K562 (cell line): ENCODE measurements around the gene GLI1. TPM values are rescaled to one million over a fixed set of nuclear protein-coding genes. Genes with fewer than 3 reads are reported as not detected.

Experiments
- CBX3 ChIP-seq, 2 experiments: IDR thresholded peaks; 1 replicate in 1 of 2; 2 replicates in 1 of 2; pipeline ENCODE4 v1.6.1; 2012; ENCODE audit warnings: inconsistent platforms in 2 of 2, low read length in 2 of 2, borderline replicate concordance in 1 of 2, control low read depth in 1 of 2
- DLX4 ChIP-seq: fragments of 250-450 bp; sonication (Bioruptor Pico); IDR thresholded peaks from 2 replicates; pipeline ENCODE4 v1.6.1; 2021; ENCODE audit warnings: mild to moderate bottlenecking
- DPF2 ChIP-seq: fragments of 450-650 bp; IDR thresholded peaks from 2 replicates; pipeline ENCODE4 v1.6.1; 2016
- FOXA3 ChIP-seq, 2 experiments: fragments of 450-650 bp in 1 of 2; sonication (generic) in 1 of 2; formaldehyde crosslinking; IDR thresholded peaks in 1 of 2; conservative IDR thresholded peaks in 1 of 2; 2 replicates each; pipeline versions ENCODE4 v1.4.0 to v1.8.0; 2020 to 2022; ENCODE audit warnings: mild to moderate bottlenecking in 2 of 2, missing genetic modification reagents in 1 of 2
- FOXJ2 ChIP-seq: fragments of 200-800 bp; sonication (Bioruptor generic); IDR thresholded peaks from 2 replicates; pipeline ENCODE4 v1.6.1; 2016; ENCODE audit warnings: missing genetic modification characterization, missing compliant biosample characterization
- HOMEZ ChIP-seq: fragments of 250-450 bp; sonication (Bioruptor Pico); IDR thresholded peaks from 2 replicates; pipeline ENCODE4 v1.4.0; 2020; ENCODE audit warnings: mild to moderate bottlenecking, moderate library complexity
- KLF1 ChIP-seq: fragments of 450-650 bp; IDR thresholded peaks from 2 replicates; pipeline ENCODE4 v1.6.1; 2016; ENCODE audit warnings: missing genetic modification characterization, missing compliant biosample characterization
- KLF13 ChIP-seq: fragments of 450-650 bp; IDR thresholded peaks from 2 replicates; pipeline ENCODE4 v1.6.1; 2016; ENCODE audit warnings: missing genetic modification characterization, low read depth, mild to moderate bottlenecking, missing compliant biosample characterization, moderate library complexity, borderline replicate concordance
- MAX ChIP-seq: sonication (generic); formaldehyde crosslinking; IDR thresholded peaks from 2 replicates; pipeline ENCODE4 v1.9.0; 2022; ENCODE audit warnings: mild to moderate bottlenecking, missing genetic modification reagents
- MLX ChIP-seq, 2 experiments: fragments of 450-650 bp in 1 of 2; sonication (generic) in 1 of 2; formaldehyde crosslinking; conservative IDR thresholded peaks; 2 replicates each; pipeline versions ENCODE4 v1.4.0 to v1.8.1; 2020 to 2022; ENCODE audit warnings: mild to moderate bottlenecking in 1 of 2, missing genetic modification reagents in 1 of 2
- PHTF2 ChIP-seq: fragments of 250-450 bp; sonication (Bioruptor Pico); IDR thresholded peaks from 2 replicates; pipeline ENCODE4 v1.5.0; 2021; ENCODE audit warnings: mild to moderate bottlenecking
- RBM22 ChIP-seq: fragments of 200-400 bp; formaldehyde crosslinking; IDR thresholded peaks from 2 replicates; pipeline ENCODE4 v1.6.1; 2018; ENCODE audit warnings: low read length, low read depth; ENCODE audit not compliant: poor library complexity, severe bottlenecking
- TEAD1 ChIP-seq, 2 experiments: fragments of 450-650 bp in 1 of 2; sonication (generic) in 1 of 2; formaldehyde crosslinking; IDR thresholded peaks; 2 replicates each; pipeline versions ENCODE4 v1.4.0 to v1.8.0; 2020 to 2022; ENCODE audit warnings: mild to moderate bottlenecking in 2 of 2, missing genetic modification reagents in 1 of 2
- ZNF124 ChIP-seq: sonication (generic); formaldehyde crosslinking; IDR thresholded peaks from 2 replicates; pipeline ENCODE4 v1.8.1; 2022; ENCODE audit warnings: missing genetic modification reagents
- ZNF143 ChIP-seq: sonication (generic); formaldehyde crosslinking; IDR thresholded peaks from 2 replicates; pipeline ENCODE4 v1.9.0; 2022; ENCODE audit warnings: mild to moderate bottlenecking, missing genetic modification reagents
- ZNF217 ChIP-seq: sonication (generic); formaldehyde crosslinking; IDR thresholded peaks from 2 replicates; pipeline ENCODE4 v1.8.0; 2022; ENCODE audit warnings: mild to moderate bottlenecking, missing genetic modification reagents
- ZNF431 ChIP-seq: sonication (generic); formaldehyde crosslinking; IDR thresholded peaks from 2 replicates; pipeline ENCODE4 v1.8.0; 2022; ENCODE audit warnings: mild to moderate bottlenecking, missing genetic modification reagents
- ZNF830 ChIP-seq: fragments of 250-450 bp; sonication (Bioruptor Pico); IDR thresholded peaks from 2 replicates; pipeline ENCODE4 v1.5.0; 2021; ENCODE audit warnings: mild to moderate bottlenecking
- polyA plus RNA-seq, 8 experiments: library from polyadenylated mRNA; depleted of rRNA in 4 of 8; stranded (reverse) in 5 of 8; unstranded in 3 of 8; fragments of >200 nt; fragmentation: Nextera tagmentation in 2 of 8; fragmentation: Illumina TruSeq in 1 of 8; extraction: Ambion mirVana in 2 of 8; extraction: Trizol in 1 of 8; gene quantifications; 2 replicates each; pipeline versions ENCODE4 v1.2.1 to v1.2.3, GENCODE V29; 2011 to 2014; ENCODE audit warnings: inconsistent platforms in 1 of 8, missing spikeins in 1 of 8
- total RNA-seq, 7 experiments: library from RNA; depleted of rRNA in 6 of 7; stranded (reverse); fragments of >200 nt in 6 of 7; fragmentation: Illumina TruSeq in 2 of 7; extraction: Trizol in 2 of 7; gene quantifications; 2 replicates each; pipeline versions ENCODE4 v1.2.1 to v1.2.3, GENCODE V29; 2011 to 2021; ENCODE audit warnings: low replicate concordance in 1 of 7
- TF ChIP-seq, protein P1 (sequence below), 2 experiments: fragments of 450-650 bp; IDR thresholded peaks; 2 replicates each; pipeline ENCODE4 v1.6.1; 2018; ENCODE audit warnings: mild to moderate bottlenecking in 2 of 2, low read depth in 1 of 2; ENCODE audit not compliant: partially characterized antibody in 2 of 2

Gene GLI1
- total and polyA plus RNA-seq, 9 of the 15 experiments (the other 6 are each of a cell fraction or from before 2014, with no cell fraction given) = 0.24 to 3.7 (median 0.61) TPM

DNA sequence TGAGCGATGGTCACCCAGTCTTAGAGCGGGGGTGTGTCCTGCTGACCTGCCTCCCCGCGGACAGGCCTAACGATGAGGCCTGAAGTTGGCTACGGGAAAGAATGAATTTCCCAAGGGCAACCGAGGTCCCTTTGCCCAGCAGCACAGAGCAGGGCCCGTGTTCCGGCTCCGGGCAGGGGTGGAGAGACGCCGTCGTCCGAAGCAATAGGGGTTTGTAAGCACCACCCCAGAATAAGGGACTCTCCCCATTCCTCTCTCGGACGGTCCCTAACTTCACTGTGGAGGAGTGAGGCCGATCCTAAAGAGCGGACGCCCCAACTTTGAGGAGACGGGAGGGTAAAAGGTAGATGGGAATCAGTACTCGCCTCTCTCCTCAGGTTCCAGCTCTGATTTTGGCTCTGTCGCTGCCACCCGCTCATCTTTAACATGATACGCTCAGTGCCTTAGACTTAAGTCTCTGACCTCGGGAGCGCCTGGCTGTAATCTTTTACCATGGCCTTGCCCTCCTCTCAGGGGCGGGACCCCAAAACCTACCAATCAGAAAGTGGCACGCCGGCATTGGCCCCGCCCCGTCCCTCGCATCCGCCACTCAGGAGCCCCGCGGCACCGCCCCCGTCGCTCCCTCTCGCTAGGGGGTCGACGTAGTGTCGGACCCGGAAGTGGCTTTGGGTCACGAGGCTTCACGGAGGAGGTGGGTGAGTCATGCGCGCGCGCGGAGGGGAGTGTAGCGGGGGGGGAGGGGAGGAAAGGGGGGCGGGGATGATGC lies 60.7 kb downstream of the GLI1 start, which contains the start of gene DDIT3 (continued):
- TF ChIP-seq, protein P1, sequence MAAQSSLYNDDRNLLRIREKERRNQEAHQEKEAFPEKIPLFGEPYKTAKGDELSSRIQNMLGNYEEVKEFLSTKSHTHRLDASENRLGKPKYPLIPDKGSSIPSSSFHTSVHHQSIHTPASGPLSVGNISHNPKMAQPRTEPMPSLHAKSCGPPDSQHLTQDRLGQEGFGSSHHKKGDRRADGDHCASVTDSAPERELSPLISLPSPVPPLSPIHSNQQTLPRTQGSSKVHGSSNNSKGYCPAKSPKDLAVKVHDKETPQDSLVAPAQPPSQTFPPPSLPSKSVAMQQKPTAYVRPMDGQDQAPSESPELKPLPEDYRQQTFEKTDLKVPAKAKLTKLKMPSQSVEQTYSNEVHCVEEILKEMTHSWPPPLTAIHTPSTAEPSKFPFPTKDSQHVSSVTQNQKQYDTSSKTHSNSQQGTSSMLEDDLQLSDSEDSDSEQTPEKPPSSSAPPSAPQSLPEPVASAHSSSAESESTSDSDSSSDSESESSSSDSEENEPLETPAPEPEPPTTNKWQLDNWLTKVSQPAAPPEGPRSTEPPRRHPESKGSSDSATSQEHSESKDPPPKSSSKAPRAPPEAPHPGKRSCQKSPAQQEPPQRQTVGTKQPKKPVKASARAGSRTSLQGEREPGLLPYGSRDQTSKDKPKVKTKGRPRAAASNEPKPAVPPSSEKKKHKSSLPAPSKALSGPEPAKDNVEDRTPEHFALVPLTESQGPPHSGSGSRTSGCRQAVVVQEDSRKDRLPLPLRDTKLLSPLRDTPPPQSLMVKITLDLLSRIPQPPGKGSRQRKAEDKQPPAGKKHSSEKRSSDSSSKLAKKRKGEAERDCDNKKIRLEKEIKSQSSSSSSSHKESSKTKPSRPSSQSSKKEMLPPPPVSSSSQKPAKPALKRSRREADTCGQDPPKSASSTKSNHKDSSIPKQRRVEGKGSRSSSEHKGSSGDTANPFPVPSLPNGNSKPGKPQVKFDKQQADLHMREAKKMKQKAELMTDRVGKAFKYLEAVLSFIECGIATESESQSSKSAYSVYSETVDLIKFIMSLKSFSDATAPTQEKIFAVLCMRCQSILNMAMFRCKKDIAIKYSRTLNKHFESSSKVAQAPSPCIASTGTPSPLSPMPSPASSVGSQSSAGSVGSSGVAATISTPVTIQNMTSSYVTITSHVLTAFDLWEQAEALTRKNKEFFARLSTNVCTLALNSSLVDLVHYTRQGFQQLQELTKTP (IDR thresholded peaks at IDR 0.05; ENCODE audit: low read depth in 1 of 2, partially characterized antibody in 2 of 2) = peak; percentile 86 to 96
- no peak for TF ChIP-seq ZNF124 (CRISPR knock-in tag)
- no peak for TF ChIP-seq HOMEZ (CRISPR knock-in tag)
- no peak for TF ChIP-seq ZNF431 (CRISPR knock-in tag)
- TF ChIP-seq KLF13 (tag) = peak; percentile 72
- TF ChIP-seq CBX3 (IDR thresholded peaks at IDR 0.05; ENCODE audit: borderline replicate concordance in 1 of 2, low read length in 2 of 2) = no peak; a peak in 1 of 3 replicates
- TF ChIP-seq TEAD1 (CRISPR knock-in tag; IDR thresholded peaks at IDR 0.05) = peak in 1 of 2 experiments; percentile 88; a peak in 2 of 4 replicates
- TF ChIP-seq MAX (CRISPR knock-in tag) = no peak
- 0 out of 2 replicates have a peak, but pooled peaks have one; percentile 38 for TF ChIP-seq ZNF830
- TF ChIP-seq DPF2 = 0 out of 2 replicates have a peak, but pooled peaks have one; percentile 37
- peak; percentile 86; the same call in 1 of the 2 replicates for TF ChIP-seq PHTF2 (CRISPR knock-in tag)
- peak in 1 of 2 experiments; percentile 67; a peak in 1 of 4 replicates for TF ChIP-seq FOXA3 (CRISPR knock-in tag; conservative IDR thresholded peaks at IDR 0.05 in 1 of 2, IDR thresholded peaks at IDR 0.05 in 1 of 2)
- 0 out of 4 replicates have a peak, but pooled peaks have one; percentile 21 to 80 for TF ChIP-seq MLX (CRISPR knock-in tag; conservative IDR thresholded peaks at IDR 0.05)
- peak; percentile 99 for TF ChIP-seq RBM22
- no peak for TF ChIP-seq ZNF143 (CRISPR knock-in tag)
- no peak for TF ChIP-seq DLX4 (CRISPR knock-in tag)
- TF ChIP-seq FOXJ2 = peak; percentile 33; the same call in 1 of the 2 replicates
- no peak for TF ChIP-seq ZNF217 (CRISPR knock-in tag)
- no peak for TF ChIP-seq KLF1
